H1 (cell line): Measurements from ENCODE around the gene SPTBN1. TPM values are rescaled to one million over a fixed set of nuclear protein-coding genes. Genes with fewer than 3 reads are reported as not detected.
"Not testable (repeated sequence)": the region's sequence is repeated elsewhere in the genome, so short reads cannot be mapped to it uniquely, and the experiment has no call there.

ENCODE experiments used
- CTCF ChIA-PET: fragments of 300-600 bp; sonication (Branson Sonifier 250); formaldehyde crosslinking; loops from one replicate; lab custom pipeline; 2021; ENCODE audit not compliant: partially characterized antibody; lab: Charles Lee
- POLR2A ChIA-PET: fragments of 300-600 bp; sonication (Branson Sonifier 250); formaldehyde crosslinking; loops from one replicate; lab custom pipeline; 2021; ENCODE audit warnings: inconsistent platforms; ENCODE audit not compliant: partially characterized antibody; lab: Charles Lee
- DNase-seq, 2 experiments: peaks; one replicate each; pipeline versions ENCODE4 v3.0.0 to v3.0.0-alpha.2; 2010 to 2022; ENCODE audit warnings: low spot score in 2 of 2, low read depth in 1 of 2, mixed read lengths in 1 of 2
- FAIRE-seq: peaks from 2 replicates; lab custom pipeline; 2011; peaks lifted over from hg19 to GRCh38; lab: Jason Lieb, UNC
- H2AFZ ChIP-seq: 2 replicates; pipeline ENCODE4 v1.8.1; 2012; ENCODE audit warnings: low read length, inconsistent platforms
- H2AK5ac ChIP-seq: 2 replicates; pipeline ENCODE4 v1.6.1; 2013; ENCODE audit warnings: low read depth, low read length
- H2BK120ac ChIP-seq: replicated peaks from 2 replicates; pipeline ENCODE3; 2013; ENCODE audit warnings: low read depth, low read length, inconsistent platforms
- H2BK12ac ChIP-seq: 2 replicates; pipeline ENCODE4 v1.6.1; 2013; ENCODE audit warnings: low read depth, low read length
- H2BK15ac ChIP-seq: 2 replicates; pipeline ENCODE4 v1.6.1; 2013; ENCODE audit warnings: low read length
- H2BK20ac ChIP-seq: 2 replicates; pipeline ENCODE4 v1.6.1; 2013; ENCODE audit warnings: low read length
- H2BK5ac ChIP-seq: 2 replicates; pipeline ENCODE4 v1.6.1; 2013; ENCODE audit warnings: low read depth, low read length
- H3K14ac ChIP-seq: 2 replicates; pipeline ENCODE4 v1.6.1; 2013; ENCODE audit warnings: inconsistent platforms; ENCODE audit not compliant: insufficient read length
- H3K18ac ChIP-seq: 2 replicates; pipeline ENCODE4 v1.6.1; 2013; ENCODE audit warnings: low read length; ENCODE audit errors: extremely low read depth
- H3K23ac ChIP-seq: 2 replicates; pipeline ENCODE4 v1.6.1; 2013; ENCODE audit warnings: inconsistent platforms; ENCODE audit not compliant: insufficient read length
- H3K23me2 ChIP-seq: 2 replicates; pipeline ENCODE4 v1.6.1; 2013; ENCODE audit warnings: low read depth, low read length
- H3K27ac ChIP-seq: 2 replicates; pipeline ENCODE4 v1.6.1; 2011; ENCODE audit warnings: low read depth, low read length, inconsistent platforms
- H3K27me3 ChIP-seq, 4 experiments: replicated peaks in 1 of 4; 1 replicate in 1 of 4; 2 replicates in 3 of 4; pipeline versions ENCODE4 v1.6.1 to v1.8.1; 2011 to 2013; ENCODE audit warnings: low read length in 3 of 4, mild to moderate bottlenecking in 3 of 4, inconsistent platforms in 2 of 4, mixed read lengths in 2 of 4, moderate library complexity in 1 of 4; ENCODE audit not compliant: control insufficient read depth in 3 of 4, insufficient read depth in 3 of 4; ENCODE audit errors: extremely low read depth in 1 of 4
- H3K36me3 ChIP-seq, 4 experiments: 2 replicates each; pipeline versions ENCODE4 v1.6.1 to v1.8.1; 2011 to 2013; ENCODE audit warnings: mild to moderate bottlenecking in 4 of 4, low read length in 3 of 4, moderate library complexity in 2 of 4, control low read depth in 1 of 4, inconsistent platforms in 1 of 4; ENCODE audit not compliant: insufficient read depth in 4 of 4, control insufficient read depth in 2 of 4
- H3K4ac ChIP-seq: replicated peaks from 2 replicates; pipeline ENCODE3; 2013; ENCODE audit warnings: low read length, low read depth, mixed read lengths, inconsistent platforms; ENCODE audit not compliant: insufficient read length
- H3K4me1 ChIP-seq, 4 experiments: replicated peaks in 1 of 4; 1 replicate in 1 of 4; 2 replicates in 3 of 4; pipeline versions ENCODE4 v1.6.1 to v1.8.1; 2011 to 2013; ENCODE audit warnings: low read length in 3 of 4, inconsistent platforms in 2 of 4, mixed read lengths in 1 of 4; ENCODE audit not compliant: insufficient read depth in 4 of 4, control insufficient read depth in 3 of 4
- H3K4me2 ChIP-seq, 2 experiments: 2 replicates each; pipeline versions ENCODE4 v1.6.1 to v1.8.1; 2011 to 2013; ENCODE audit warnings: low read depth in 2 of 2, low read length in 2 of 2, control low read depth in 1 of 2, inconsistent platforms in 1 of 2, mild to moderate bottlenecking in 1 of 2; ENCODE audit not compliant: insufficient read depth in 1 of 2
- H3K4me3 ChIP-seq, 4 experiments: fragments of 200-600, 300-600 bp in 1 of 4; sonication (generic), shearing (Covaris generic), sonication (Bioruptor Twin) in 1 of 4; 2 replicates each; pipeline versions ENCODE4 v1.5.1 to v1.8.1; 2011 to 2016; ENCODE audit warnings: low read length in 4 of 4, low read depth in 3 of 4, control low read depth in 2 of 4, inconsistent platforms in 2 of 4, mild to moderate bottlenecking in 2 of 4, mixed read lengths in 1 of 4, moderate library complexity in 1 of 4; ENCODE audit not compliant: insufficient read depth in 2 of 4; ENCODE audit errors: extremely low read depth in 1 of 4
- H3K56ac ChIP-seq: replicated peaks from 2 replicates; pipeline ENCODE3; 2013; ENCODE audit warnings: low read depth, mild to moderate bottlenecking, mixed read lengths, low read length, inconsistent platforms; ENCODE audit not compliant: insufficient read length
- H3K79me1 ChIP-seq: 2 replicates; pipeline ENCODE4 v1.6.1; 2013; ENCODE audit warnings: low read depth, low read length, control low read depth
- H3K79me2 ChIP-seq, 2 experiments: 2 replicates each; pipeline versions ENCODE4 v1.6.1 to v1.8.1; 2012 to 2013; ENCODE audit warnings: low read length in 2 of 2, mild to moderate bottlenecking in 2 of 2, inconsistent platforms in 1 of 2; ENCODE audit not compliant: insufficient read depth in 2 of 2, control insufficient read depth in 1 of 2
- H3K9ac ChIP-seq, 4 experiments: replicated peaks in 1 of 4; 1 replicate in 1 of 4; 2 replicates in 3 of 4; pipeline versions ENCODE4 v1.6.1 to v1.8.1; 2011 to 2013; ENCODE audit warnings: low read depth in 3 of 4, low read length in 3 of 4, control low read depth in 2 of 4, mild to moderate bottlenecking in 2 of 4, moderate library complexity in 2 of 4, inconsistent platforms in 1 of 4; ENCODE audit errors: extremely low read depth in 1 of 4
- H3K9me3 ChIP-seq, 2 experiments: 2 replicates each; pipeline versions ENCODE4 v1.6.1 to v1.8.1; 2012 to 2013; ENCODE audit warnings: mild to moderate bottlenecking in 2 of 2, moderate library complexity in 2 of 2, control low read depth in 1 of 2, inconsistent platforms in 1 of 2, low read depth in 1 of 2, low read length in 1 of 2, mixed read lengths in 1 of 2; ENCODE audit not compliant: insufficient read depth in 2 of 2
- H4K20me1 ChIP-seq, 2 experiments: replicated peaks in 1 of 2; 2 replicates each; pipeline versions ENCODE3 to v1.8.1; 2011 to 2013; ENCODE audit warnings: inconsistent platforms in 2 of 2, low read length in 2 of 2, mild to moderate bottlenecking in 1 of 2; ENCODE audit not compliant: insufficient read depth in 2 of 2, control insufficient read depth in 1 of 2
- H4K5ac ChIP-seq: 2 replicates; pipeline ENCODE4 v1.6.1; 2013; ENCODE audit warnings: low read length, low read depth, mixed read lengths, inconsistent platforms; ENCODE audit not compliant: insufficient read length
- H4K8ac ChIP-seq: 2 replicates; pipeline ENCODE4 v1.8.0; 2013; ENCODE audit warnings: mild to moderate bottlenecking, moderate library complexity, low read length, inconsistent platforms; ENCODE audit not compliant: insufficient read depth; ENCODE audit errors: extremely low read depth
- H4K91ac ChIP-seq: replicated peaks from 2 replicates; pipeline ENCODE3; 2013; ENCODE audit warnings: low read length, mixed read lengths, inconsistent platforms; ENCODE audit not compliant: insufficient read length
- WGBS, 2 experiments: shearing (Covaris generic) in 1 of 2; methylation state at CpG; one replicate each; pipeline versions ENCODE4 v1.1.6 to v1.1.7; 2013 to 2015; ENCODE audit warnings: low lambda C conversion rate in 2 of 2, mixed read lengths in 2 of 2, inconsistent platforms in 1 of 2, low coverage in 1 of 2, missing lambda C conversion rate in 1 of 2; ENCODE audit not compliant: insufficient replicate concordance in 2 of 2, insufficient coverage in 1 of 2, insufficient read length in 1 of 2; ENCODE audit errors: extremely low coverage in 1 of 2, missing lambda C conversion rate in 1 of 2; 5-methylcytosine and 5-hydroxymethylcytosine counted together
- polyA plus RNA-seq, 7 experiments: library from polyadenylated mRNA; depleted of rRNA in 3 of 7; stranded (reverse) in 5 of 7; unstranded in 2 of 7; fragments of >200 nt in 5 of 7; fragments of 200-250 nt in 2 of 7; gene quantifications; 1 replicate in 5 of 7; 2 replicates in 1 of 7; 4 replicates in 1 of 7; pipeline versions ENCODE4 v1.2.1 to v1.2.3, GENCODE V29; 2011 to 2013; ENCODE audit warnings: missing spikeins in 2 of 7, mixed read lengths in 2 of 7
- total RNA-seq: library from RNA; stranded (reverse); fragmentation: NEBNext Ultra II Directional; extraction: Animal tissue kit (Norgen Biotek cat#: 25700); gene quantifications from 2 replicates; pipeline ENCODE4 v1.2.1, GENCODE V29; 2021

The SPTBN1 gene
- total and polyA plus RNA-seq, 2 of the 8 experiments (the other 6 are each of a cell fraction or from before 2014, with no cell fraction given) = 31.8 to 180 TPM

GRCh38 chr2:54698926-54699325 lies 242.8 kb downstream of the SPTBN1 start:
- H3K79me2 ChIP-seq, FAIRE-seq, H4K20me1 ChIP-seq, H3K18ac ChIP-seq, H3K27ac ChIP-seq, H3K27me3 ChIP-seq, DNase-seq, H2AK5ac ChIP-seq, H3K9me3 ChIP-seq, CTCF ChIA-PET, H4K91ac ChIP-seq, H2BK15ac ChIP-seq, H2BK120ac ChIP-seq, H3K14ac ChIP-seq, H2BK20ac ChIP-seq, H3K4me2 ChIP-seq, H3K4me3 ChIP-seq, H2BK12ac ChIP-seq, H3K4ac ChIP-seq, H2BK5ac ChIP-seq, H3K56ac ChIP-seq, H2AFZ ChIP-seq, H4K5ac ChIP-seq, POLR2A ChIA-PET, H4K8ac ChIP-seq, H3K36me3 ChIP-seq, H3K9ac ChIP-seq, H3K23me2 ChIP-seq, H3K23ac ChIP-seq, H3K4me1 ChIP-seq, H3K79me1 ChIP-seq: not testable (repeated sequence)
- WGBS, 2 experiments = 100% methylated on average over 3 of the region's 37 CpGs; no CpG with 5 or more reads in 1 of the 2 experiments
